Transverse colon (tissue), 4 donors: ENCODE data around the gene NME4. TPM values are rescaled to one million over a fixed set of nuclear protein-coding genes. Genes with fewer than 3 reads are reported as not detected.
A peak's percentile ranks its signal among the peaks of the same experiment; 100 is the strongest.
"Not testable (repeated sequence)": the region's sequence is repeated elsewhere in the genome, so short reads cannot be mapped to it uniquely, and the experiment has no call there.

Experiments
- DNase-seq: peaks from one replicate; pipeline ENCODE4 v3.0.0-alpha.2; 2019
- H3K27ac ChIP-seq, 4 donors: fragments of 200-600 bp; sonication (generic); 2 replicates each; pipeline ENCODE4 v1.5.1; 2016 to 2018; ENCODE audit warnings: inconsistent platforms in 4 of 4
- H3K27me3 ChIP-seq: fragments of 200-600 bp; sonication (generic); 2 replicates; pipeline ENCODE4 v1.5.1; 2017; ENCODE audit warnings: inconsistent platforms
- H3K36me3 ChIP-seq, 4 donors: fragments of 200-600 bp; sonication (generic); 2 replicates each; pipeline ENCODE4 v1.5.1; 2017 to 2019; ENCODE audit warnings: inconsistent platforms in 4 of 4
- H3K4me1 ChIP-seq, 4 donors: fragments of 200-600 bp; sonication (generic); 2 replicates each; pipeline ENCODE4 v1.5.1; 2017 to 2020; ENCODE audit warnings: inconsistent platforms in 4 of 4
- H3K4me3 ChIP-seq, 4 donors: fragments of 200-600 bp; sonication (generic); 1 replicate in 1 of 4; 2 replicates in 3 of 4; pipeline versions ENCODE4 v1.5.1 to v1.6.1; 2017 to 2019; ENCODE audit warnings: inconsistent platforms in 4 of 4
- H3K9me3 ChIP-seq, 2 donors: fragments of 200-600 bp; sonication (generic); 2 replicates each; pipeline ENCODE4 v1.5.1; 2017 to 2019; ENCODE audit warnings: inconsistent platforms in 2 of 2
- CTCF ChIP-seq, 5 experiments: fragments of 200-600 bp in 3 of 5; fragments of 450-650 bp in 2 of 5; sonication (generic) in 3 of 5; IDR thresholded peaks; 1 replicate in 2 of 5; 2 replicates in 3 of 5; pipeline ENCODE4 v1.5.1; 2016 to 2017; ENCODE audit warnings: antibody characterized with exemption in 5 of 5, inconsistent platforms in 3 of 5, mild to moderate bottlenecking in 2 of 5, moderate library complexity in 1 of 5
- EP300 ChIP-seq: sonication (generic); formaldehyde crosslinking; IDR thresholded peaks from one replicate; pipeline ENCODE4 v1.6.1; 2017; ENCODE audit warnings: antibody characterized with exemption, low read depth
- POLR2A ChIP-seq: fragments of 450-650 bp; IDR thresholded peaks from one replicate; pipeline ENCODE4 v1.6.1; 2016; ENCODE audit warnings: antibody characterized with exemption, mild to moderate bottlenecking, moderate library complexity
- POLR2AphosphoS5 ChIP-seq, 3 donors: sonication (generic); formaldehyde crosslinking; IDR thresholded peaks; one replicate each; pipeline ENCODE4 v1.6.1; 2016; ENCODE audit warnings: antibody characterized with exemption in 3 of 3
- WGBS, 2 donors: methylation state at CpG; one replicate each; pipeline ENCODE4 v1.1.5; 2018; ENCODE audit warnings: low coverage in 1 of 2; 5-methylcytosine and 5-hydroxymethylcytosine counted together
- in situ Hi-C, 4 donors: fragments of 200-750 bp; cut with MboI; loops; one replicate each; pipeline versions ENCODE4 v1.15.0 to v1.15.1; 2017; ENCODE audit warnings: low sequenced_read_pairs in 3 of 4, low pct_ligation_motif_present in 1 of 4, low pct_unique_long_range_greater_than_20kb in 1 of 4
- intact Hi-C: fragments of 100-400 bp; cut with DNase I; formaldehyde crosslinking; loops from one replicate; pipeline ENCODE4 v1.15.1; 2023; ENCODE audit warnings: low total_unique reads
- total RNA-seq, 4 donors: library from RNA; depleted of rRNA; stranded (reverse); fragments of >200 nt; gene quantifications; one replicate each; pipeline ENCODE4 v1.1.0, GENCODE V29; 2016

NME4 gene
- total RNA-seq, 4 donors from 2014 or later: 37.5 to 82.3 (median 58.1) TPM

- H3K4me1 ChIP-seq: peaks cover 6 to 17% (median 12%) of the 10 kb centered on the region in 4 donors
- no peak for TF ChIP-seq POLR2A
- peak overlapping the region; percentile 33 to 78 (median 60) for H3K27ac ChIP-seq
- intact Hi-C loops: no loop called here
- in situ Hi-C loops: no loop called here
- no peak for DNase-seq
- H3K4me3 ChIP-seq: no peak overlapping the region
- no peaks in the 10 kb centered on the region for H3K27me3 ChIP-seq
- WGBS, 2 donors: 67 to 74% methylated on average over 14 to 19 of the region's 19 CpGs
- H3K36me3 ChIP-seq: no peaks in the 10 kb centered on the region
- H3K9me3 ChIP-seq: no peaks in the 10 kb centered on the region
Measured at GRCh38 chr16:386641-387156, 10.3 kb upstream of the NME4 start.

GRCh38 chr16:387761-388666, 9.0 kb upstream of the NME4 start:
- intact Hi-C loops, H3K9me3 ChIP-seq, DNase-seq, H3K27me3 ChIP-seq, H3K4me3 ChIP-seq, H3K36me3 ChIP-seq, in situ Hi-C loops: not testable (repeated sequence)
- 73 to 78% methylated on average over 14 to 20 of the region's 20 CpGs for WGBS, 2 donors
- peaks cover 2 to 12% (median 9%) of the 10 kb centered on the region in 4 donors for H3K4me1 ChIP-seq
- peak in 1 of 3 donors; percentile 23 for TF ChIP-seq POLR2AphosphoS5 (IDR thresholded peaks at IDR 0.05)
- peak overlapping the region; percentile 24 to 78 (median 60) for H3K27ac ChIP-seq

- intact Hi-C loops (no loop called here), in situ Hi-C loops (no loop called here)
- DNase-seq: no peak
Measured at GRCh38 chr16:389352-389751, 7.6 kb upstream of the NME4 start.

GRCh38 chr16:391885-392335, 5.1 kb upstream of the NME4 start:
- 60% methylated on average over 7 of the region's 7 CpGs; no CpG with 5 or more reads in 1 of the 2 donors for WGBS, 2 donors
- intact Hi-C loops: no loop called here
- TF ChIP-seq EP300 (no peak), CTCF (IDR thresholded peaks at IDR 0.05) (peak; percentile 54 to 63 (median 60)), POLR2A (no peak)
- peak; percentile 65 for DNase-seq
- in situ Hi-C loops: no loop called here
- no peaks in the 10 kb centered on the region for H3K27me3 ChIP-seq
- H3K4me1 ChIP-seq: peaks cover 0 to 11% (median 5%) of the 10 kb centered on the region in 4 donors
- no peak overlapping the region for H3K27ac ChIP-seq
- H3K9me3 ChIP-seq: no peaks in the 10 kb centered on the region
- no peaks in the 10 kb centered on the region for H3K36me3 ChIP-seq
- H3K4me3 ChIP-seq: no peak overlapping the region

More at GRCh38 chr16:389352-389751, 7.6 kb upstream of the NME4 start:
- TF ChIP-seq POLR2AphosphoS5 (IDR thresholded peaks at IDR 0.05) (no peak), CTCF (IDR thresholded peaks at IDR 0.05) (no peak), POLR2A (no peak), EP300 (no peak)
- Histone ChIP-seq H3K36me3 (no peaks in the 10 kb centered on the region), H3K27ac (no peak overlapping the region), H3K27me3 (no peaks in the 10 kb centered on the region), H3K4me1 (peaks cover 0 to 4% (median 0%) of the 10 kb centered on the region in 4 donors), H3K4me3 (no peak overlapping the region), H3K9me3 (no peaks in the 10 kb centered on the region)
- 82 to 90% methylated on average over 2 to 10 of the region's 10 CpGs for WGBS, 2 donors

GRCh38 chr16:392450-393030, 4.5 kb upstream of the NME4 start:
- Histone ChIP-seq H3K4me1 (peaks cover 0 to 11% (median 5%) of the 10 kb centered on the region in 4 donors), H3K27ac (no peak overlapping the region), H3K27me3 (no peaks in the 10 kb centered on the region), H3K9me3 (no peaks in the 10 kb centered on the region), H3K4me3 (no peak overlapping the region), H3K36me3 (no peaks in the 10 kb centered on the region)
- in situ Hi-C loops (no loop called here), intact Hi-C loops (no loop called here)
- TF ChIP-seq CTCF (IDR thresholded peaks at IDR 0.05): no peak
- no peak for TF ChIP-seq POLR2AphosphoS5 (IDR thresholded peaks at IDR 0.05)
- no peak for TF ChIP-seq EP300
- TF ChIP-seq POLR2A: no peak
- DNase-seq: no peak
- WGBS, 2 donors: 83 to 90% methylated on average over 2 to 7 of the region's 7 CpGs
